COLO829 (cell line): ENCODE data around the gene ODC1.
"Not testable (repeated sequence)": the region's sequence is repeated elsewhere in the genome, so short reads cannot be mapped to it uniquely, and the experiment has no call there.

ENCODE experiments used
- DNase-seq: peaks from one replicate; pipeline ENCODE4 v3.0.0; 2012; ENCODE audit warnings: low spot score

ODC1 gene

GRCh38 chr2:10447895-10448575 lies at the start of gene ODC1:
Gene ODC1 (minus strand): TSS chr2:10448327. CDS start chr2:10445032, 3,295 bp downstream.
- peak; percentile 74 for DNase-seq

- DNase-seq = peak; percentile 51
Measured at GRCh38 chr2:10497797-10498251, 49.7 kb upstream of the ODC1 start.

GRCh38 chr2:10495988-10496313 lies 47.8 kb upstream of the ODC1 start:
- DNase-seq = no peak

GRCh38 chr2:10495311-10495987 lies 47.3 kb upstream of the ODC1 start:
- no peak for DNase-seq

- DNase-seq = no peak
Measured at GRCh38 chr2:10494351-10495066, 46.4 kb upstream of the ODC1 start.

- no peak for DNase-seq
Measured at GRCh38 chr2:10493634-10494281, 45.6 kb upstream of the ODC1 start.

- no peak for DNase-seq
Measured at GRCh38 chr2:10493075-10493633, 45.0 kb upstream of the ODC1 start.

- no peak for DNase-seq
Measured at GRCh38 chr2:10490806-10491291, 42.7 kb upstream of the ODC1 start.

GRCh38 chr2:10489842-10490555 lies 41.9 kb upstream of the ODC1 start:
- peak; percentile 37 for DNase-seq

GRCh38 chr2:10488142-10488541 lies 40.0 kb upstream of the ODC1 start:
- not testable (repeated sequence) for DNase-seq

GRCh38 chr2:10487741-10488104 lies 39.6 kb upstream of the ODC1 start:
- DNase-seq = not testable (repeated sequence)

- DNase-seq = no peak
Measured at GRCh38 chr2:10487081-10487740, 39.1 kb upstream of the ODC1 start.

GRCh38 chr2:10486601-10487079 lies 38.5 kb upstream of the ODC1 start:
- DNase-seq = no peak

GRCh38 chr2:10486091-10486490 lies 38.0 kb upstream of the ODC1 start:
- no peak for DNase-seq

GRCh38 chr2:10482913-10483312 lies 34.8 kb upstream of the ODC1 start:
- no peak for DNase-seq

GRCh38 chr2:10482460-10482859 lies 34.3 kb upstream of the ODC1 start:
- DNase-seq = no peak

GRCh38 chr2:10481666-10482157 lies 33.6 kb upstream of the ODC1 start:
- no peak for DNase-seq

GRCh38 chr2:10481055-10481665 lies 33.0 kb upstream of the ODC1 start:
- DNase-seq = no peak

GRCh38 chr2:10480359-10480949 lies 32.3 kb upstream of the ODC1 start:
- no peak for DNase-seq

- DNase-seq = no peak
Measured at GRCh38 chr2:10478916-10479315, 30.8 kb upstream of the ODC1 start.
